ENCODE measurements around the gene CHMP4B. TPM values are rescaled to one million over a fixed set of nuclear protein-coding genes. Genes with fewer than 3 reads are reported as not detected.
A peak's percentile ranks its signal among the peaks of the same experiment; 100 is the strongest.

Gene CHMP4B
- total RNA-seq, 1 experiment from 2014 or later = 68.9 TPM

DNA sequence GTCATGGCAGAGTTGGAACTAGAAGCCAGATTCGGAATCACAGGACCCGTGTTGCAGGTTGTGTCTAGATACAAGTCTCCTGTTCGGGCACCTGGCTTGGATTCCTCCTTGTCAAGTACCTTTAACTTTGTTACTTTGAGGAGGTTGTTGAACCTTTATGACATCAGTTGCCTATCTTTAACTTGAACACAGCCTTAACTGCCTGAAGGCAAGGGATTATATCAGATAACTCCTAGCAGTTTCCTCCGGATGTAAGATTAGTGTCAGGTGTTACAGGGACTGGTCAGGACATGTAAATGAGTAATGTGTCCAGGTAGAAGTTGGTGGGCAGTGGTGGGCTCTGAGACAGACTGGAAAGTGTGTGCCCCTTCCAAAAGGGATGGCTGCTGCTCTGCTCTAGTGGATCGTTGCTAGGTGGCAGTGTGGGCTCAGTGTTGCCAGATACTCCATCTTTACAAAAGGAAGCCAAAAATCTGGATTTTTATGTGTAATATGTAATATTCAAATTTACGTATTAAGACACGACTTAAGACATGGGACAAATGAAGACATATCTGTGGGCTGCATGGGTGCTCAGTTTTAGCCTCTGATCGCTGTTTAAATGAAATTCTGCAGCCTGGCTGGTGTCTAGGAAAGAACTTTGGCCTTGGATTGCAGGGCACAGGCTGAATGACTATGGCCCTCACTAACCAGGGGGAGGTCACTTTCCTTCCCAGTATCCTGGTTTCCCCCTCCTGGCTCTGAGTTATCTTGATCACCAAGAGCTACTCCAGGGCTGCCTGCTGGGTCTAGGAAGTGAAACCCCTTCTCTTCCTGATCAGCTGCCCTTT is 27.1 kb downstream of the CHMP4B start:
- BruUV-seq (replicated peaks) = no TSS peak
- Histone ChIP-seq H3K27me3 (replicated peaks; ENCODE audit: insufficient read depth, low read depth, low read length, poor library complexity) (no peaks in the 10 kb centered on the region), H3K36me3 (ENCODE audit: insufficient read depth, low read length, poor library complexity, severe bottlenecking) (peaks cover 8% of the 10 kb centered on the region), H3K27ac (ENCODE audit: low read depth, low read length, poor library complexity, severe bottlenecking) (no peak overlapping the region), H3K4me3 (ENCODE audit: low read depth, low read length, poor library complexity, severe bottlenecking) (no peak overlapping the region), H3K9me3 (ENCODE audit: low read depth, low read length, poor library complexity, severe bottlenecking) (peaks cover 4% of the 10 kb centered on the region), H3K4me1 (ENCODE audit: insufficient read depth, low read length, poor library complexity, severe bottlenecking) (peaks cover 22% of the 10 kb centered on the region)
- ChIA-PET CTCF (no interaction called here), POLR2A (ENCODE audit: low non-redundant PET) (no interaction called here)
- TF ChIP-seq, protein P1, sequence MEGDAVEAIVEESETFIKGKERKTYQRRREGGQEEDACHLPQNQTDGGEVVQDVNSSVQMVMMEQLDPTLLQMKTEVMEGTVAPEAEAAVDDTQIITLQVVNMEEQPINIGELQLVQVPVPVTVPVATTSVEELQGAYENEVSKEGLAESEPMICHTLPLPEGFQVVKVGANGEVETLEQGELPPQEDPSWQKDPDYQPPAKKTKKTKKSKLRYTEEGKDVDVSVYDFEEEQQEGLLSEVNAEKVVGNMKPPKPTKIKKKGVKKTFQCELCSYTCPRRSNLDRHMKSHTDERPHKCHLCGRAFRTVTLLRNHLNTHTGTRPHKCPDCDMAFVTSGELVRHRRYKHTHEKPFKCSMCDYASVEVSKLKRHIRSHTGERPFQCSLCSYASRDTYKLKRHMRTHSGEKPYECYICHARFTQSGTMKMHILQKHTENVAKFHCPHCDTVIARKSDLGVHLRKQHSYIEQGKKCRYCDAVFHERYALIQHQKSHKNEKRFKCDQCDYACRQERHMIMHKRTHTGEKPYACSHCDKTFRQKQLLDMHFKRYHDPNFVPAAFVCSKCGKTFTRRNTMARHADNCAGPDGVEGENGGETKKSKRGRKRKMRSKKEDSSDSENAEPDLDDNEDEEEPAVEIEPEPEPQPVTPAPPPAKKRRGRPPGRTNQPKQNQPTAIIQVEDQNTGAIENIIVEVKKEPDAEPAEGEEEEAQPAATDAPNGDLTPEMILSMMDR (conservative IDR thresholded peaks at IDR 0.05; ENCODE audit: low read depth, low read length) = peak; percentile 42; the same call in 1 of the 2 replicates
- no peak for TF ChIP-seq EZH2 (IDR thresholded peaks at IDR 0.05; ENCODE audit: borderline replicate concordance, low read depth, low read length, poor library complexity, severe bottlenecking)
- DNase-seq (ENCODE audit: low spot score) = no peak
- intact Hi-C loops (cut with micrococcal nuclease; ENCODE audit: unreplicated experiment) = no loop called here

DNA sequence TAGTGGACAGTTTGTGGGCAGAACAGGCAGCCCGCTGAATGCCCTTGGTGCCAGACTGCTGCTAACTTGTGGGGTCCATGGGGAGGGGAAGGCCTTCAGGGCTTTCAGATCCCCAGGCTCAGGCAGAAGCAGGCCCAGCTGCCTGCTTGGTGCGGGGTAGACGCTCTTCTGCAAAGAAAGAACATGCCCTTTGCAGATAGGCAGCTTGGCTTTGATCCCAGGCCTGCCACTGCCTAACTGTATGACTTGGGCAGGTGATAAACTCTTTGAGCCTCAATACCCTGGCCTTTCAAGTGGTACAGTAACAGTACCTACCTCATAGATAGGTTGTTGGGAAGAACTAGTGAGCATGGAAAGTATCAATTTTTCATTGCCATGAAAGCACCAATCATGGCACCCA is 28.4 kb downstream of the CHMP4B start:
- Histone ChIP-seq H3K27me3 (replicated peaks; ENCODE audit: insufficient read depth, low read depth, low read length, poor library complexity) (no peaks in the 10 kb centered on the region), H3K9me3 (ENCODE audit: low read depth, low read length, poor library complexity, severe bottlenecking) (peaks cover 4% of the 10 kb centered on the region), H3K4me3 (ENCODE audit: low read depth, low read length, poor library complexity, severe bottlenecking) (no peak overlapping the region), H3K4me1 (ENCODE audit: insufficient read depth, low read length, poor library complexity, severe bottlenecking) (peaks cover 16% of the 10 kb centered on the region), H3K27ac (ENCODE audit: low read depth, low read length, poor library complexity, severe bottlenecking) (no peak overlapping the region), H3K36me3 (ENCODE audit: insufficient read depth, low read length, poor library complexity, severe bottlenecking) (peaks cover 8% of the 10 kb centered on the region)
- intact Hi-C loops (cut with micrococcal nuclease; ENCODE audit: unreplicated experiment) = no loop called here
- no TSS peak for BruUV-seq (replicated peaks)
- CTCF ChIA-PET = interaction anchor here (0.7 kb wide), 1 partner anchor 12 kb away, joined by 3 read pairs; no protein-coding TSS in a partner anchor
- POLR2A ChIA-PET (ENCODE audit: low non-redundant PET) = interaction anchor here (0.5 kb wide), 1 partner anchor 1555 kb away, joined by 13 read pairs; no protein-coding TSS in a partner anchor
- TF ChIP-seq, protein P1 (conservative IDR thresholded peaks at IDR 0.05; ENCODE audit: low read depth, low read length) = no peak
- no peak for TF ChIP-seq EZH2 (IDR thresholded peaks at IDR 0.05; ENCODE audit: borderline replicate concordance, low read depth, low read length, poor library complexity, severe bottlenecking)
- DNase-seq (ENCODE audit: low spot score) = no peak

DNA sequence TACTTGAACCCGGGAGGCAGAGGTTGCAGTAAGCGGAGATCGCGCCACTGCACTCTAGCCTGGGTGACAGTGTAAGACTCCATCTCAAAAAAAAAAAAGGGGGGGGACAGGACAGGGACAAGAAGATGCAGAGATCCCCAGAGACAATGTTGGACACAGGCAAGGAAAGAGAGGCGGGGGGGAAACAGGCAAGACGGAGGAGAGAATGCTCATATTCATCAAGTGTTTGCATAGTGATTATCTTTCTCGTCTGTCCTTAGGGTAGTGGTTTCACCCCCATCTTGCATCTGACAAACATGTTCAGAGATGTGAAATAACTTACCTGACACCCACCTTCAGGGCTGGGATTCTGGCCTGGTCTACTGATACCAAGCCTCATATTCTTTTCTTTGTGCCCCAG is 29.0 kb downstream of the CHMP4B start:
- intact Hi-C loops (cut with micrococcal nuclease; ENCODE audit: unreplicated experiment) = no loop called here
- DNase-seq (ENCODE audit: low spot score) = no peak
- ChIA-PET CTCF (no interaction called here), POLR2A (ENCODE audit: low non-redundant PET) (interaction anchor here (0.5 kb wide), 1 partner anchor 1555 kb away, joined by 13 read pairs; no protein-coding TSS in a partner anchor)
- Histone ChIP-seq H3K4me3 (ENCODE audit: low read depth, low read length, poor library complexity, severe bottlenecking) (no peak overlapping the region), H3K4me1 (ENCODE audit: insufficient read depth, low read length, poor library complexity, severe bottlenecking) (peaks cover 16% of the 10 kb centered on the region), H3K27ac (ENCODE audit: low read depth, low read length, poor library complexity, severe bottlenecking) (no peak overlapping the region), H3K36me3 (ENCODE audit: insufficient read depth, low read length, poor library complexity, severe bottlenecking) (peaks cover 5% of the 10 kb centered on the region), H3K9me3 (ENCODE audit: low read depth, low read length, poor library complexity, severe bottlenecking) (peaks cover 2% of the 10 kb centered on the region), H3K27me3 (replicated peaks; ENCODE audit: insufficient read depth, low read depth, low read length, poor library complexity) (no peaks in the 10 kb centered on the region)
- TF ChIP-seq, protein P1 (conservative IDR thresholded peaks at IDR 0.05; ENCODE audit: low read depth, low read length) = no peak
- no TSS peak for BruUV-seq (replicated peaks)
